Naive thymus-derived CD8-positive, alpha-beta T cell (primary cell): ENCODE results near the gene UNKL. TPM values are rescaled to one million over a fixed set of nuclear protein-coding genes. Genes with fewer than 3 reads are reported as not detected.

Experiments used
- ATAC-seq, 2 donors: fragments of 150-1000 bp; cut with Tn5 transposase in 1 of 2; sonication (Bioruptor Pico), chemical (Tn5 transposase) in 1 of 2; 1 replicate in 1 of 2; 2 replicates in 1 of 2; pipeline ENCODE4 v1.10.0; 2021; ENCODE audit warnings: mild to moderate bottlenecking in 2 of 2, moderate library complexity in 2 of 2
- POLR2A ChIA-PET: fragments of 350-600 bp; sonication (Branson Sonifier 250); formaldehyde crosslinking; loops from one replicate; lab custom pipeline; 2021; ENCODE audit warnings: antibody characterized with exemption; lab: Charles Lee
- DNase-seq, 10 donors: peaks; one replicate each; pipeline versions ENCODE4 v3.0.0 to v3.0.0-alpha.2; 2020 to 2022
- H3K27ac Mint-ChIP-seq, 10 donors: one replicate each; pipeline ENCODE4 v1.8.0; 2020 to 2022; ENCODE audit warnings: mild to moderate bottlenecking in 10 of 10, mixed read lengths in 10 of 10, moderate library complexity in 4 of 10, inconsistent platforms in 1 of 10
- H3K27me3 Mint-ChIP-seq, 5 donors: one replicate each; pipeline ENCODE4 v1.8.0; 2021 to 2022; ENCODE audit warnings: mixed read lengths in 5 of 5
- H3K36me3 Mint-ChIP-seq, 3 donors: one replicate each; pipeline ENCODE4 v1.8.0; 2020 to 2022; ENCODE audit warnings: mixed read lengths in 3 of 3, mild to moderate bottlenecking in 2 of 3, inconsistent platforms in 1 of 3
- H3K4me1 Mint-ChIP-seq, 4 donors: one replicate each; pipeline ENCODE4 v1.8.0; 2021 to 2022; ENCODE audit warnings: mixed read lengths in 4 of 4
- H3K4me3 Mint-ChIP-seq, 10 donors: one replicate each; pipeline ENCODE4 v1.8.0; 2020 to 2022; ENCODE audit warnings: mild to moderate bottlenecking in 10 of 10, mixed read lengths in 10 of 10, moderate library complexity in 6 of 10, inconsistent platforms in 1 of 10
- H3K9me3 Mint-ChIP-seq, 9 donors: one replicate each; pipeline ENCODE4 v1.8.0; 2020 to 2022; ENCODE audit warnings: mixed read lengths in 9 of 9, mild to moderate bottlenecking in 3 of 9, inconsistent platforms in 1 of 9, moderate library complexity in 1 of 9
- polyA plus RNA-seq, 3 donors: library from polyadenylated mRNA; unstranded; fragments of 300-500 nt; fragmentation: Illumina TruSeq; gene quantifications; one replicate each; pipeline ENCODE4 v1.2.3, GENCODE V29; 2021
- total RNA-seq, 8 experiments: library from RNA in 2 of 8; stranded (reverse) in 2 of 8; gene quantifications; one replicate each; pipeline ENCODE4 v1.2.3 and lab custom pipeline; 2021 to 2026

UNKL gene
- total and polyA plus RNA-seq, 5 experiments from 2014 or later, result 8.3 to 151 (median 11.0) TPM

GRCh38 chr16:1317479-1318267 is 96.8 kb downstream of the UNKL start:
- no peak for DNase-seq
- H3K27ac Mint-ChIP-seq, result peak overlapping the region in 1 of 10 donors; percentile 83

DNA sequence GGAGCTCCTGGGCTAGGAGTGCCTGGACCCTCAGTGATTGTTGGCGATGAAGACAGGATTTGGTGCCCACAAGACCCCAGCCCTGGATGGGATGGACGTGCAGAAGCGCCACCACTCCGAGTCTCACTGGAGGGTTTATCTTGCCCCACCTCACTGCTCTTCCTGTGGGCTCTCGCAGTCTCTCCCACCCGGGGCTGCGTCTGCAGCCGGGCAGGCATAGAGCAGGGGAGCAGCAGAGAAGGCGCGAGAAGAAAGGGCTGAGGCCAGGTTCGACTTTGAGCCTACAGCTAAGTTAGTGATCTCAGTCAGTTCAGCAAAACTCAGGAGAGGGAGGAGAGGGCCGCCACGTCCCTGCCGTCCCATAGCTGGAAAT is 98.5 kb downstream of the UNKL start:
- peak overlapping the region in 1 of 10 donors; percentile 34 for H3K4me3 Mint-ChIP-seq

More at GRCh38 chr16:1317479-1318267, 96.8 kb downstream of the UNKL start:
- POLR2A ChIA-PET, result interaction anchor here (2.2 kb wide), 1 partner anchor 9 kb away, joined by 8 read pairs; no protein-coding TSS in a partner anchor
- H3K36me3 Mint-ChIP-seq, result peaks cover 0 to 83% (median 3%) of the 10 kb centered on the region in 3 donors
- no peaks in the 10 kb centered on the region for H3K27me3 Mint-ChIP-seq
- H3K4me1 Mint-ChIP-seq, result peaks cover 6 to 27% (median 22%) of the 10 kb centered on the region in 4 donors
- no peak for ATAC-seq
- H3K9me3 Mint-ChIP-seq, result no peaks in the 10 kb centered on the region
- H3K4me3 Mint-ChIP-seq, result no peak overlapping the region

DNA sequence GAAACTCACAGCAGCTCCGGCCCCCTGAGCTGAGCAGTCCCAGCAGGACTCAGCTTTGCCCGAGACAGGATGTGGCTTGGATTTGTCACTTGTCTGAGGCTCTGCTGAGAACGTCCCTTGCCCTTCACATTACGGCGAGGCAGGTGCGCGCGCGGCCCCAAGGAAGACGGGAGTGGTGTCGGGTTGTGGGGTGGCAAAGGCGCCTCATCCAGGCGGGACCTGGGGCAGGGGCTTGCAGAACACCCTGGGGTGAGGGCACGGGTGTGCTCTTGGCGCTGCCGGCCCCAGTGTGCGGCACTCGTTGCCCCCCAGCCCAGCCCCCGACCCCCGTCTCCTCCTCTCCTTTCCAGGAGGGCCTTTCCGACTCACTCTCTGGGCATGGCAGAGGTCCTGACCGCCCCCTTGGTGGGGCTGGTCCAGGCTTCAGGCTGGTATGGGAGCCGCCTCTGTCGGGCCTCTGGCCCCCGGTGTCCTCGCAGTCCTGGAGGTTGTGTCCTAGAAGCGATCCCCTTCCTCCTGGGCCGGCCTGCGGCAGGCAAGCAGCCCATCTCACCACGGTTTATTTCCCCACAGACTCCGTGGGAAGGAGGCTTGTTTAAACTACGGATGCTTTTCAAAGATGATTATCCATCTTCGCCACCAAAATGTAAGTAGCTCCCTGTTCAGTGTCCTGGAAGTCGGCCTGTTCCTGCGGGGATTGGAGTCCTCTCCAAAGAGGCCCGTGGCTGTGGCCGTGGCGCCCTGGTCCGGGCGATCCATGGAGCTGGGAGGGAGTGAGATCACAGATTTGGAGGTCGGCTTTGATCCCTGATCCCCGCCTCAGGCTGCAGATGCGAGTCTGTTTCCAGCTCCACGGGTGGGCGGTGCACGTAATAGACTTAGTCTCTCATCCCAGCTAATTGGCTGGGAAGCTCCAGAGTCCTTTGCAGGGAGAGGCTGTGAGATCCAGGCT is 99.1 kb downstream of the UNKL start:
- H3K27me3 Mint-ChIP-seq, result no peaks in the 10 kb centered on the region
- POLR2A ChIA-PET, result interaction anchor here (0.5 to 2.2 kb wide), 4 partner anchors 11 to 1133 kb away, joined by 4 to 8 read pairs (median 5); no protein-coding TSS in a partner anchor
- peaks cover 0 to 69% (median 3%) of the 10 kb centered on the region in 3 donors for H3K36me3 Mint-ChIP-seq
- no peak overlapping the region for H3K27ac Mint-ChIP-seq
- no peak for ATAC-seq
- peak overlapping the region in 1 of 10 donors; percentile 34 for H3K4me3 Mint-ChIP-seq
- no peaks in the 10 kb centered on the region for H3K9me3 Mint-ChIP-seq
- DNase-seq, result no peak
- peaks cover 14 to 45% (median 42%) of the 10 kb centered on the region in 4 donors for H3K4me1 Mint-ChIP-seq

More for the DNA sequence above, 98.5 kb downstream of the UNKL start:
- Mint-ChIP-seq H3K4me1 (peaks cover 8 to 39% (median 35%) of the 10 kb centered on the region in 4 donors), H3K9me3 (no peaks in the 10 kb centered on the region), H3K36me3 (peaks cover 0 to 72% (median 3%) of the 10 kb centered on the region in 3 donors), H3K27ac (no peak overlapping the region), H3K27me3 (no peaks in the 10 kb centered on the region)
- POLR2A ChIA-PET, result interaction anchor here (0.7 to 2.2 kb wide), 2 partner anchors 11 to 97 kb away, joined by 5 to 8 read pairs; no protein-coding TSS in a partner anchor
- ATAC-seq (no peak), DNase-seq (no peak)

DNA sequence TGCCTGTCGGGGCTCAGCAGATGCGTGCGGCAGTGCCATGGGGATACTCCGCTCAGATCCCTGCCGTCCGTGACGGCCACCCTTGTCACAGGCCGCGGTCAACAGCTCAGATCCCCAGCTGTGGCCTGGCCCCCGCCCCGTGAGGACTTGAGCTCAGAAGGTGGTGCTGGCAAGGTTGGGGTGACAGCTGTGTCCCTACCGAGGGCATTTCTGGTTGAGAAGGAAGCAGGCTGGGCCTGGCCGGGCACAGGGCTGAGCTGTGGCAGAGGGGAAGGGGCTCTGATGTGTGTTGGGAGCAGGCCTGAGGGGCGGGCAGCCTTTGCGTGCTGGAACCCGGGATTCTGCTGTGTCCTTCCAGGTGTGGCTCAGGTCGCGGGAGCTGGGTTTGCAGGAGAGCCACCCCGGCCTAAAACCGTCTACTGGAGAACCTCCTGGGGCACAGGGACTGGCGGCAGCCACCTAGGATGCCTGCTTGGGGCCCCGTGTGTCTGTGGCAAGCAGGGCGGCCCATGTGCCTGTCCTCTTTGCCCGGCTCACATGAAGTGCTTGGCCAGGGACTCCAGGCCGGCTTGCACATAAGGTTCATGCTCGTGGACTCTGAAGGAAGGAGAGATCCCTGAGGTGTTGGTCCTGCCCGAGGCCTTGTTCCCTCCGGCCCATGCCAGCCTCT is 100.0 kb downstream of the UNKL start:
- Mint-ChIP-seq H3K36me3 (peaks cover 0 to 61% (median 3%) of the 10 kb centered on the region in 3 donors), H3K9me3 (no peaks in the 10 kb centered on the region), H3K4me1 (peaks cover 18 to 48% (median 46%) of the 10 kb centered on the region in 4 donors), H3K27ac (peak overlapping the region in 1 of 10 donors; percentile 8), H3K27me3 (no peaks in the 10 kb centered on the region), H3K4me3 (no peak overlapping the region)
- DNase-seq (no peak), ATAC-seq (no peak)
- POLR2A ChIA-PET, result interaction anchor here (0.6 to 1.3 kb wide), 2 partner anchors 12 to 54 kb away, joined by 4 to 5 read pairs; no protein-coding TSS in a partner anchor

DNA sequence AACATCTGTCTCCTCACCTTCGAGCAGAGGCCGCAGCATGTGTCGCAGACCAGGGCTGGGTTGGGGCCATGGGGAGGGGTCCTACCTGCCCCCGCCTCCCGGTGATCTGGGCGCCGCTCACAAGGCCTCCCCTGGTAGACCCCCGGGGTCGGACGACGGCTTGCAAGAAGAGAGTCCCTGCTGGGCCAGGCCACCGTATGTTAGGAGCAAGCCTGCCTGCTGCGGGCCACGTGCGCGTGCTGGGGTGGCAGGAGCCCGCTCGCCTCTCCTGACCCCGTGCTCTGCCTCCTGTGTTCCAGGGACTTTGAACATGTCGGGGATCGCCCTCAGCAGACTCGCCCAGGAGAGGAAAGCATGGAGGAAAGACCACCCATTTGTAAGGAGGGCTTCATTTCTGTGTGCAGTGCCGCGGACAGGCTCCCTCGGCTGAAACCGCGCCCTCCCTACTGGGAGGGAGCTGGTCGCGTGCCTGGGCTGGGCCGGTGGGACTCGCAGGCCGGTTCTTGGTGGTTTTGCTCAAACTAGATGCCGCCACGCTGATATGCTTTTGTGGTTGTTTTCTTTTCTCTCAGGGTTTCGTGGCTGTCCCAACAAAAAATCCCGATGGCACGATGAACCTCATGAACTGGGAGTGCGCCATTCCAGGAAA is 100.7 kb downstream of the UNKL start:
- ATAC-seq (no peak), DNase-seq (no peak)
- peak overlapping the region in 1 of 10 donors; percentile 41 for H3K27ac Mint-ChIP-seq
- H3K27me3 Mint-ChIP-seq, result no peaks in the 10 kb centered on the region
- H3K9me3 Mint-ChIP-seq, result no peaks in the 10 kb centered on the region
- no peak overlapping the region for H3K4me3 Mint-ChIP-seq
- H3K4me1 Mint-ChIP-seq, result peaks cover 18 to 48% (median 46%) of the 10 kb centered on the region in 4 donors
- peaks cover 0 to 54% (median 3%) of the 10 kb centered on the region in 3 donors for H3K36me3 Mint-ChIP-seq
- POLR2A ChIA-PET, result interaction anchor here (1.3 kb wide), 1 partner anchor 12 kb away, joined by 5 read pairs; no protein-coding TSS in a partner anchor

Other genes starting within 250 kb of the UNKL start
- not detected for gene TPSG1, start 189.4 kb downstream of the UNKL start, total RNA-seq
- gene TPSG1, start 189.4 kb downstream of the UNKL start, polyA plus RNA-seq, result not detected
- not detected for gene TPSB2, start 184.5 kb downstream of the UNKL start, total RNA-seq
- gene TPSB2, start 184.5 kb downstream of the UNKL start, polyA plus RNA-seq, result not detected
- gene TPSAB1, start 174.0 kb downstream of the UNKL start, total RNA-seq, result not detected
- not detected for gene TPSAB1, start 174.0 kb downstream of the UNKL start, polyA plus RNA-seq
- not detected for gene TPSD1, start 158.6 kb downstream of the UNKL start, total RNA-seq
- gene TPSD1, start 158.6 kb downstream of the UNKL start, polyA plus RNA-seq, result not detected
- 100 to 1,000 TPM; 236 to 250 TPM for gene UBE2I, start 105.1 kb downstream of the UNKL start, total RNA-seq
- 10 to 100 TPM; 87.5 to 89.6 (median 89.0) TPM for gene UBE2I, start 105.1 kb downstream of the UNKL start, polyA plus RNA-seq
- gene BAIAP3, start 81.1 kb downstream of the UNKL start, total RNA-seq, result 1 to 10 TPM; 3.0 to 5.3 TPM
- 1 to 10 TPM in 1 of 3 donors, under 1 TPM in 2; 0.06 to 1.5 (median 0.85) TPM for gene BAIAP3, start 81.1 kb downstream of the UNKL start, polyA plus RNA-seq
- gene TSR3, start 62.8 kb downstream of the UNKL start, total RNA-seq, result 10 to 100 TPM; 37.1 to 41.2 TPM
- gene TSR3, start 62.8 kb downstream of the UNKL start, polyA plus RNA-seq, result 10 to 100 TPM; 88.8 to 99.4 (median 96.3) TPM
- 10 to 100 TPM; 56.9 to 65.2 TPM for gene GNPTG, start 62.8 kb downstream of the UNKL start, total RNA-seq
- 10 to 100 TPM; 44.4 to 57.8 (median 56.6) TPM for gene GNPTG, start 62.8 kb downstream of the UNKL start, polyA plus RNA-seq
- 10 to 100 TPM; 10.6 to 10.8 TPM for gene UQCC4, start 6.0 kb upstream of the UNKL start, total RNA-seq
- 10 to 100 TPM; 29.9 to 38.6 (median 37.6) TPM for gene UQCC4, start 6.0 kb upstream of the UNKL start, polyA plus RNA-seq
- 1 to 10 TPM; 2.3 to 2.7 TPM for gene PERCC1, start 16.4 kb upstream of the UNKL start, total RNA-seq
- gene PERCC1, start 16.4 kb upstream of the UNKL start, polyA plus RNA-seq, result under 1 TPM in 1 of 3 donors, not detected in 2; 0.19 TPM
- 10 to 100 TPM; 14.0 to 15.5 TPM for gene CCDC154, start 29.9 kb upstream of the UNKL start, total RNA-seq
- not detected for gene CCDC154, start 29.9 kb upstream of the UNKL start, polyA plus RNA-seq
- gene CLCN7, start 60.3 kb upstream of the UNKL start, total RNA-seq, result 100 to 1,000 TPM; 112 to 116 TPM
- 10 to 100 TPM; 18.7 to 34.7 (median 24.2) TPM for gene CLCN7, start 60.3 kb upstream of the UNKL start, polyA plus RNA-seq
- gene PTX4, start 74.2 kb upstream of the UNKL start, total RNA-seq, result not detected
- gene PTX4, start 74.2 kb upstream of the UNKL start, polyA plus RNA-seq, result not detected
- gene TELO2, start 78.7 kb upstream of the UNKL start, total RNA-seq, result 10 to 100 TPM; 42.6 to 51.5 TPM
- gene TELO2, start 78.7 kb upstream of the UNKL start, polyA plus RNA-seq, result 10 to 100 TPM in 2 of 3 donors, 1 to 10 TPM in 1; 9.8 to 18.1 (median 14.9) TPM
- 100 to 1,000 TPM; 186 to 196 TPM for gene TMEM204, start 119.0 kb upstream of the UNKL start, total RNA-seq
- gene TMEM204, start 119.0 kb upstream of the UNKL start, polyA plus RNA-seq, result 100 to 1,000 TPM in 2 of 3 donors, 10 to 100 TPM in 1; 95.9 to 135 (median 125) TPM
- gene IFT140, start 197.4 kb upstream of the UNKL start, total RNA-seq, result 10 to 100 TPM; 10.4 to 11.1 TPM
- 10 to 100 TPM in 2 of 3 donors, 1 to 10 TPM in 1; 4.5 to 21.2 (median 16.8) TPM for gene IFT140, start 197.4 kb upstream of the UNKL start, polyA plus RNA-seq
- gene CRAMP1, start 197.7 kb upstream of the UNKL start, total RNA-seq, result 10 to 100 TPM; 24.4 to 25.4 TPM
- gene CRAMP1, start 197.7 kb upstream of the UNKL start, polyA plus RNA-seq, result 1 to 10 TPM; 1.3 to 3.1 (median 1.9) TPM